ENCODE results near the gene LHFPL4.

Gene LHFPL4

GRCh38 chr3:9469986-9470385 lies 83.6 kb downstream of the LHFPL4 start:
- no peak for DNase-seq

DNA sequence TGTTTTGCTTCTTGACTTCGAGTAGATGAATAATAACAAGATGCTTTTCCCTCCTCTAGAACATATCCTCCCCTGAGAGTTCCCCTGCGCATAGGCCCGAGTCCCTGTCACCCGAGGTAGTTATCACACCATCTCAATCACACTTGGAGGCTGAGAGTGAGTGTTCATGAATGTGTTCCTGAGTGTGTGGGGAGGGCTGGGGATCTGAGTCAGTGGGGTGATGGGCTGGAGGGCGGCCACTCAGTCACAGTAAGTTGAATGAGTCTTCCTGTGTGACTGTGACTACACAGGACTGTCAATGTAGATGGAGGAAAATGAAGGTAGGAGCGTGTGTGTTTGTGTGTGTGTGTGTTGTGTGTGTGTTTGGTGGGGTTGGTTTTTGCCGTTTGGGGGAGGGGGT lies 85.2 kb downstream of the LHFPL4 start:
- DNase-seq: no peak

DNA sequence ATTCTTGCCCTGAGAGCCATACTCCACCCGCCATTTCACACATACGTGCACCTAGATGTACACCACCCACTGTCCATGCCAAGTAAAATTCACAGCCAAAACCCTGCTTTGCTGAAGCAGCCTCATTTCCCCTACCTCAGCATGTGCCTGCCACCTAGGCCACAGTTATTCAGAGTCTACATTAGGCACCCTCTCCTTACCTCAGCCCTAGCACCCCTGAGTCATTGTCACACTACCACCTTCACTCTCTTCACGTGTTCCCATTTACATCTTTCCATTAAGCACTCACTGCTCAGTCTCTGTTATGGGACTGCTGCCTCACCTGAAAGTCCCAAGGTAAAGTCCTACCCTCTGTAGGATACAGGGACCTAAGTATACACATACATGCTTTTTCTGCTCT lies 86.2 kb downstream of the LHFPL4 start:
- DNase-seq: no peak

- no peak for DNase-seq
Observed at GRCh38 chr3:9455596-9456131, 98.0 kb downstream of the LHFPL4 start.

DNA sequence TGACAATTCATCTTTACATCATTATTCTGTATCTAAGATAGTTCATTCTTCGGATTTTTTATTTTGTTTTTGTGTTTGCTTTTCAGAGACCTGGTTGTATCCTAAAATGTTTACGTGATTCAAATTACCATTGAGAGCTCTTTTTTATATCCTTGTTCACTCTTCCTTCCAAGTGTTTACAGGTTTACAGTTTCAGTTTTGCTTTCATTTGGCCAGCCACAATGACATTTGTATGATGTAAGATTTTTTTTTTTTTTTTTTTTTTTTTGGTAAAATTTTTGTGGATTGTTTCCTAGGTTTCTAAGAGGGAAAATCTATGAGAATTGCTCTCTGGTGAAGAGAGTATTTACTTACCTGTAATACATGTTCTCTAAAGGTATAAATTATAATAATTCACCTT lies 101.2 kb downstream of the LHFPL4 start:
- DNase-seq: no peak

DNA sequence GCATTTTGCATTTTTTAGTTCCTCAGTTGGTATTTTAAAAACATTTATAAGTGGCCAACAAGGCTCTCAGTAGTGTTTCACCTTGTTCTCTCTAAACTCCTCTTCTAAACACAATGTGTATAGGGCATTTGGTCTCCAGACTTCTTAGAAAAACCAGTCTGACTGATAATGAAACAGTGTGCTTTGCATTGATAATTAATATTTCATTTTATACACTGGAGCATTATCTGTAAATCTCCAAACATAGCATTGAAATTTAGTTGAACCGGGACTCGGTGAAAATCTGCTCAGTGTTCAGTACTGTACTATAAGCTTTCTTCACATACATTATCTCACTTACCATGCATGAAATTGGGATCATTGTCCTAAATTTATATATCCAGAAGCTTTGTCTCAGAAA lies 102.6 kb downstream of the LHFPL4 start:
- DNase-seq: no peak

GRCh38 chr3:9450126-9450525 lies 103.5 kb downstream of the LHFPL4 start:
- DNase-seq: no peak

GRCh38 chr3:9448643-9449042 lies 105.0 kb downstream of the LHFPL4 start:
- DNase-seq: no peak

Data from cerebellar nuclear complex (tissue), 1 donor.